Measurements from ENCODE around the gene CCL17. TPM values are rescaled to one million over a fixed set of nuclear protein-coding genes. Genes with fewer than 3 reads are reported as not detected.

Gene CCL17
- total and polyA plus RNA-seq, 10 of the 15 experiments (the other 5 are each of a cell fraction or from before 2014, with no cell fraction given), result 1.2 to 84.9 (median 34.2) TPM

DNA sequence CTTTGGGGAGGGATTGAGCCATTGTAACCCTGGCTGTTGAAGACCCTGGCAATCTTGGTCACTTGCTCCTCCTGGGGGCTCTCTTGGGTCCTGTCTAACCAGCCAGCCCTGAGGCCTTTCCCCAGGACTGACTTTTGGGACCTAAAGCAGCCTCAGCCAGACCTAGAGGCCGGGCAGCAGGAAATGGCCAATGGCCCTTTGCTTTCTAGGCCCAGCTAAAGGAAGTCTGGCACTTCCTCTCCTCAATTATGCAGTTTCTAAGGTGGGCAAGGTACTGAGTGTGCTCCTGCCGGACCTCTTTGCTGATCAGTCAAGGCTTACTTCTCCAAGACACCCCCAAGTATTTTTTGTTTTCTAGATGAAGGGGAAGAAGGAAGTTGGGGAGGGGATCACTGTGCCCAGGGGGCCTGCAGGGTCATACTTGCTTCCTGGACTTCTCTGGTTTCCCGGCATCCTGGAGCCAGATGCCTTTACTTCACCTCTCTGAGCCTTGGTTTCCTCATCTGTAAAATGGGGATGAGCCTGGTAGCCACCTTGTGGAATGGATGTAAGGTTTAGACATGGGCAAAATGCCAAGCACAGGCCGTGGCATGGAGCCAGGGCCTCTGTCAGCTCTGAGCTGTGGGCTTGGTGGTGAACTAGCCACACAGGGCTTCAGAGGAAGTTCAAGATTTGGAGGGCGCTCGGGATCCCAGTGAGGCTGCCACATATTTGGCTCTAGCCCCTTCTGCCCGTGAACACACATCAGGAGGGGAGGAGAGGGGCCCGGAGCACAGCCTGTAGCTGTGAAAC lies 23.7 kb upstream of the CCL17 start (continued):
- TF ChIP-seq, protein P1, sequence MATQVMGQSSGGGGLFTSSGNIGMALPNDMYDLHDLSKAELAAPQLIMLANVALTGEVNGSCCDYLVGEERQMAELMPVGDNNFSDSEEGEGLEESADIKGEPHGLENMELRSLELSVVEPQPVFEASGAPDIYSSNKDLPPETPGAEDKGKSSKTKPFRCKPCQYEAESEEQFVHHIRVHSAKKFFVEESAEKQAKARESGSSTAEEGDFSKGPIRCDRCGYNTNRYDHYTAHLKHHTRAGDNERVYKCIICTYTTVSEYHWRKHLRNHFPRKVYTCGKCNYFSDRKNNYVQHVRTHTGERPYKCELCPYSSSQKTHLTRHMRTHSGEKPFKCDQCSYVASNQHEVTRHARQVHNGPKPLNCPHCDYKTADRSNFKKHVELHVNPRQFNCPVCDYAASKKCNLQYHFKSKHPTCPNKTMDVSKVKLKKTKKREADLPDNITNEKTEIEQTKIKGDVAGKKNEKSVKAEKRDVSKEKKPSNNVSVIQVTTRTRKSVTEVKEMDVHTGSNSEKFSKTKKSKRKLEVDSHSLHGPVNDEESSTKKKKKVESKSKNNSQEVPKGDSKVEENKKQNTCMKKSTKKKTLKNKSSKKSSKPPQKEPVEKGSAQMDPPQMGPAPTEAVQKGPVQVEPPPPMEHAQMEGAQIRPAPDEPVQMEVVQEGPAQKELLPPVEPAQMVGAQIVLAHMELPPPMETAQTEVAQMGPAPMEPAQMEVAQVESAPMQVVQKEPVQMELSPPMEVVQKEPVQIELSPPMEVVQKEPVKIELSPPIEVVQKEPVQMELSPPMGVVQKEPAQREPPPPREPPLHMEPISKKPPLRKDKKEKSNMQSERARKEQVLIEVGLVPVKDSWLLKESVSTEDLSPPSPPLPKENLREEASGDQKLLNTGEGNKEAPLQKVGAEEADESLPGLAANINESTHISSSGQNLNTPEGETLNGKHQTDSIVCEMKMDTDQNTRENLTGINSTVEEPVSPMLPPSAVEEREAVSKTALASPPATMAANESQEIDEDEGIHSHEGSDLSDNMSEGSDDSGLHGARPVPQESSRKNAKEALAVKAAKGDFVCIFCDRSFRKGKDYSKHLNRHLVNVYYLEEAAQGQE (IDR thresholded peaks at IDR 0.05; ENCODE audit: low read depth, low read length), result no peak
- TF ChIP-seq, protein P2, sequence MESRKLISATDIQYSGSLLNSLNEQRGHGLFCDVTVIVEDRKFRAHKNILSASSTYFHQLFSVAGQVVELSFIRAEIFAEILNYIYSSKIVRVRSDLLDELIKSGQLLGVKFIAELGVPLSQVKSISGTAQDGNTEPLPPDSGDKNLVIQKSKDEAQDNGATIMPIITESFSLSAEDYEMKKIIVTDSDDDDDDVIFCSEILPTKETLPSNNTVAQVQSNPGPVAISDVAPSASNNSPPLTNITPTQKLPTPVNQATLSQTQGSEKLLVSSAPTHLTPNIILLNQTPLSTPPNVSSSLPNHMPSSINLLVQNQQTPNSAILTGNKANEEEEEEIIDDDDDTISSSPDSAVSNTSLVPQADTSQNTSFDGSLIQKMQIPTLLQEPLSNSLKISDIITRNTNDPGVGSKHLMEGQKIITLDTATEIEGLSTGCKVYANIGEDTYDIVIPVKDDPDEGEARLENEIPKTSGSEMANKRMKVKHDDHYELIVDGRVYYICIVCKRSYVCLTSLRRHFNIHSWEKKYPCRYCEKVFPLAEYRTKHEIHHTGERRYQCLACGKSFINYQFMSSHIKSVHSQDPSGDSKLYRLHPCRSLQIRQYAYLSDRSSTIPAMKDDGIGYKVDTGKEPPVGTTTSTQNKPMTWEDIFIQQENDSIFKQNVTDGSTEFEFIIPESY (IDR thresholded peaks at IDR 0.05), result no peak
- TF ChIP-seq, protein P3, sequence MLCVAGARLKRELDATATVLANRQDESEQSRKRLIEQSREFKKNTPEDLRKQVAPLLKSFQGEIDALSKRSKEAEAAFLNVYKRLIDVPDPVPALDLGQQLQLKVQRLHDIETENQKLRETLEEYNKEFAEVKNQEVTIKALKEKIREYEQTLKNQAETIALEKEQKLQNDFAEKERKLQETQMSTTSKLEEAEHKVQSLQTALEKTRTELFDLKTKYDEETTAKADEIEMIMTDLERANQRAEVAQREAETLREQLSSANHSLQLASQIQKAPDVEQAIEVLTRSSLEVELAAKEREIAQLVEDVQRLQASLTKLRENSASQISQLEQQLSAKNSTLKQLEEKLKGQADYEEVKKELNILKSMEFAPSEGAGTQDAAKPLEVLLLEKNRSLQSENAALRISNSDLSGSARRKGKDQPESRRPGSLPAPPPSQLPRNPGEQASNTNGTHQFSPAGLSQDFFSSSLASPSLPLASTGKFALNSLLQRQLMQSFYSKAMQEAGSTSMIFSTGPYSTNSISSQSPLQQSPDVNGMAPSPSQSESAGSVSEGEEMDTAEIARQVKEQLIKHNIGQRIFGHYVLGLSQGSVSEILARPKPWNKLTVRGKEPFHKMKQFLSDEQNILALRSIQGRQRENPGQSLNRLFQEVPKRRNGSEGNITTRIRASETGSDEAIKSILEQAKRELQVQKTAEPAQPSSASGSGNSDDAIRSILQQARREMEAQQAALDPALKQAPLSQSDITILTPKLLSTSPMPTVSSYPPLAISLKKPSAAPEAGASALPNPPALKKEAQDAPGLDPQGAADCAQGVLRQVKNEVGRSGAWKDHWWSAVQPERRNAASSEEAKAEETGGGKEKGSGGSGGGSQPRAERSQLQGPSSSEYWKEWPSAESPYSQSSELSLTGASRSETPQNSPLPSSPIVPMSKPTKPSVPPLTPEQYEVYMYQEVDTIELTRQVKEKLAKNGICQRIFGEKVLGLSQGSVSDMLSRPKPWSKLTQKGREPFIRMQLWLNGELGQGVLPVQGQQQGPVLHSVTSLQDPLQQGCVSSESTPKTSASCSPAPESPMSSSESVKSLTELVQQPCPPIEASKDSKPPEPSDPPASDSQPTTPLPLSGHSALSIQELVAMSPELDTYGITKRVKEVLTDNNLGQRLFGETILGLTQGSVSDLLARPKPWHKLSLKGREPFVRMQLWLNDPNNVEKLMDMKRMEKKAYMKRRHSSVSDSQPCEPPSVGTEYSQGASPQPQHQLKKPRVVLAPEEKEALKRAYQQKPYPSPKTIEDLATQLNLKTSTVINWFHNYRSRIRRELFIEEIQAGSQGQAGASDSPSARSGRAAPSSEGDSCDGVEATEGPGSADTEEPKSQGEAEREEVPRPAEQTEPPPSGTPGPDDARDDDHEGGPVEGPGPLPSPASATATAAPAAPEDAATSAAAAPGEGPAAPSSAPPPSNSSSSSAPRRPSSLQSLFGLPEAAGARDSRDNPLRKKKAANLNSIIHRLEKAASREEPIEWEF (IDR thresholded peaks at IDR 0.05; ENCODE audit: insufficient replicate concordance, low read depth, low read length), result no peak
- TF ChIP-seq ZBED1 (IDR thresholded peaks at IDR 0.05; ENCODE audit: borderline replicate concordance), result no peak
- no peak for TF ChIP-seq MYC (IDR thresholded peaks at IDR 0.05; ENCODE audit: insufficient read depth, insufficient read length, insufficient replicate concordance, low read length, severe bottlenecking)
- TF ChIP-seq SMAD1 (IDR thresholded peaks at IDR 0.05; ENCODE audit: low read depth, partially characterized antibody), result peak; percentile 82
- no peak for TF ChIP-seq CBFB (IDR thresholded peaks at IDR 0.05; ENCODE audit: low read depth)
- 0 out of 2 replicates have a peak, but pooled peaks have one; percentile 4 for TF ChIP-seq RUNX3 (IDR thresholded peaks at IDR 0.05; ENCODE audit: low read length)
- TF ChIP-seq NFIC (IDR thresholded peaks at IDR 0.05; ENCODE audit: low read depth, low read length), result no peak
- TF ChIP-seq, protein P4, sequence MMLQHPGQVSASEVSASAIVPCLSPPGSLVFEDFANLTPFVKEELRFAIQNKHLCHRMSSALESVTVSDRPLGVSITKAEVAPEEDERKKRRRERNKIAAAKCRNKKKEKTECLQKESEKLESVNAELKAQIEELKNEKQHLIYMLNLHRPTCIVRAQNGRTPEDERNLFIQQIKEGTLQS (IDR thresholded peaks at IDR 0.05; ENCODE audit: borderline replicate concordance, extremely low read depth, low read depth, low read length), result no peak
- TF ChIP-seq KAT2A (conservative IDR thresholded peaks at IDR 0.05; ENCODE audit: control insufficient read depth, low read depth, low read length), result no peak
- no peak for TF ChIP-seq TCF12 (IDR thresholded peaks at IDR 0.05; ENCODE audit: low read depth, low read length)
- TF ChIP-seq CREB1 (IDR thresholded peaks at IDR 0.05; ENCODE audit: low read depth), result no peak
- TF ChIP-seq, protein P5, sequence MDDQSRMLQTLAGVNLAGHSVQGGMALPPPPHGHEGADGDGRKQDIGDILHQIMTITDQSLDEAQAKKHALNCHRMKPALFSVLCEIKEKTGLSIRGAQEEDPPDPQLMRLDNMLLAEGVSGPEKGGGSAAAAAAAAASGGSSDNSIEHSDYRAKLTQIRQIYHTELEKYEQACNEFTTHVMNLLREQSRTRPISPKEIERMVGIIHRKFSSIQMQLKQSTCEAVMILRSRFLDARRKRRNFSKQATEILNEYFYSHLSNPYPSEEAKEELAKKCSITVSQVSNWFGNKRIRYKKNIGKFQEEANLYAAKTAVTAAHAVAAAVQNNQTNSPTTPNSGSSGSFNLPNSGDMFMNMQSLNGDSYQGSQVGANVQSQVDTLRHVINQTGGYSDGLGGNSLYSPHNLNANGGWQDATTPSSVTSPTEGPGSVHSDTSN (IDR thresholded peaks at IDR 0.05; ENCODE audit: insufficient replicate concordance, low read depth, low read length), result no peak
- TF ChIP-seq HDGF (IDR thresholded peaks at IDR 0.05), result no peak
- TF ChIP-seq ZNF217 (IDR thresholded peaks at IDR 0.05), result no peak
- no peak for TF ChIP-seq SP1 (IDR thresholded peaks at IDR 0.05; ENCODE audit: low read depth, low read length)
